Measurements from ENCODE around the gene MRPS18C. TPM values are rescaled to one million over a fixed set of nuclear protein-coding genes. Genes with fewer than 3 reads are reported as not detected.

MRPS18C gene
- total and polyA plus RNA-seq, 2 of the 4 experiments (the other 2 are of a cell fraction), result 8.6 to 12.2 TPM

DNA sequence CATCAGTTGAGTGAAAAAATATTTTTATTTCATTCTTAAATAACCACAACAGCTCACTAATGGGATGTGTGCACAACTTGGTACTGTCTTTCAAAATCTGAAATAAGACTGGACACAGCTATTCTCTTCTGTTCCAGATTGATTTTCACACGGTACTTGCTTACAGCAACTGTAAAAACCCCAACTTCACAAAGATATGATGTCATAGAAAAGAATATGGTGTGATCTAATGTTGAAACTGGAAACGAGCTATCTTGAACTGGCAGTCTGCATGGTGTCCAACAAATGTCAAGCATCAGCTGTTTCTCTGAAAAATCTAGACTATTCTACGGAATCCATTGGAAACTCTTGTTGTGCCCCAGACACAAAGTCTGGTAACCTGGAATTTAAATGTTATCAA, 15.0 kb upstream of the MRPS18C start:
- Histone ChIP-seq H3K79me1 (ENCODE audit: low read depth in 1 of 2, low read length in 2 of 2) (no peaks in the 10 kb centered on the region), H3K4me3 (ENCODE audit: insufficient read depth, low read depth, low read length) (no peak overlapping the region), H2AK9ac (replicated peaks; ENCODE audit: low read depth, low read length, poor library complexity) (no peak overlapping the region), H3K14ac (replicated peaks; ENCODE audit: low read depth, low read length) (no peak overlapping the region), H4K20me1 (ENCODE audit: insufficient read depth, low read length) (no peaks in the 10 kb centered on the region), H3K9me3 (ENCODE audit: control insufficient read depth, insufficient read depth, low read length) (no peaks in the 10 kb centered on the region), H3K4me1 (ENCODE audit: control insufficient read depth, insufficient read depth, low read length) (no peaks in the 10 kb centered on the region), H3K23ac (ENCODE audit: low read depth, low read length) (no peak overlapping the region), H3K4me2 (ENCODE audit: low read depth, low read length) (no peak overlapping the region), H2BK20ac (ENCODE audit: low read depth, low read length) (no peak overlapping the region), H2BK5ac (ENCODE audit: low read depth, low read length, poor library complexity, severe bottlenecking) (no peak overlapping the region), H4K8ac (ENCODE audit: low read depth in 2 of 2, low read length in 2 of 2) (no peak overlapping the region), H3K56ac (ENCODE audit: extremely low read depth, insufficient read depth, low read length) (no peak overlapping the region), H2BK120ac (ENCODE audit: low read depth, low read length) (no peak overlapping the region), H3K27me3 (ENCODE audit: control insufficient read depth, insufficient read depth, low read length) (no peaks in the 10 kb centered on the region), H3K9ac (ENCODE audit: low read depth, low read length) (no peak overlapping the region), H2BK15ac (ENCODE audit: low read depth, low read length) (no peak overlapping the region), H3K36me3 (ENCODE audit: control insufficient read depth, insufficient read depth, low read length) (peaks cover 11% of the 10 kb centered on the region), H3K27ac (ENCODE audit: insufficient read depth, low read length) (no peak overlapping the region), H4K5ac (ENCODE audit: low read depth, low read length) (no peak overlapping the region), H2AK5ac (ENCODE audit: low read depth, low read length) (no peak overlapping the region), H4K91ac (ENCODE audit: insufficient read depth, low read depth, low read length) (no peak overlapping the region), H2AFZ (replicated peaks; ENCODE audit: low read length, poor library complexity) (no peak overlapping the region), H3K18ac (ENCODE audit: low read depth, low read length) (no peak overlapping the region), H3K9me1 (ENCODE audit: insufficient read depth, low read length) (no peaks in the 10 kb centered on the region), H3K4ac (ENCODE audit: low read depth, low read length) (no peak overlapping the region)
- ATAC-seq (ENCODE audit: low read depth) (no peak), DNase-seq (no peak)
- no TSS peak for BruUV-seq (replicated peaks)
- intact Hi-C loops (cut with micrococcal nuclease), result no loop called here
- dilution Hi-C loops (cut with HindIII; ENCODE audit: low sequenced_read_pairs, unreplicated experiment), result no loop called here
- ChIA-PET POLR2A (ENCODE audit: unreplicated experiment) (no interaction called here), CTCF (interaction anchor here (0.7 to 1.1 kb wide), 2 partner anchors 17 to 155 kb away, joined by 3 to 4 read pairs; no protein-coding TSS in a partner anchor)
- in situ Hi-C loops (cut with MboI; ENCODE audit: low sequenced_read_pairs), result no loop called here
- TF ChIP-seq BHLHE40 (IDR thresholded peaks at IDR 0.05; ENCODE audit: low read depth, low read length), result no peak
- TF ChIP-seq MAZ (IDR thresholded peaks at IDR 0.05; ENCODE audit: borderline replicate concordance, low read depth, low read length), result no peak
- no peak for TF ChIP-seq POLR2A (IDR thresholded peaks at IDR 0.05; ENCODE audit: low read depth, low read length)
- no peak for TF ChIP-seq USF2 (IDR thresholded peaks at IDR 0.05; ENCODE audit: low read depth, low read length)
- no peak for TF ChIP-seq RCOR1 (IDR thresholded peaks at IDR 0.05; ENCODE audit: insufficient replicate concordance, low read length)
- WGBS, 2 experiments (ENCODE audit: extremely low coverage in 2 of 2, insufficient read length in 1 of 2), result 86% methylated on average over 1 of the region's 3 CpGs; no CpG with 5 or more reads in 1 of the 2 experiments

All from IMR-90 (cell line).